Neutrophil (primary cell): ENCODE measurements around the gene ZNF805.
"Not testable (repeated sequence)": the region's sequence is repeated elsewhere in the genome, so short reads cannot be mapped to it uniquely, and the experiment has no call there.

ENCODE experiments used
- H3K27ac ChIP-seq: fragments of 200-600 bp; sonication (generic); 2 replicates; pipeline ENCODE4 v1.5.1; 2016; ENCODE audit warnings: mild to moderate bottlenecking, moderate library complexity
- H3K27me3 ChIP-seq: fragments of 200-600 bp; sonication (generic); 2 replicates; pipeline ENCODE4 v1.6.0; 2016; ENCODE audit warnings: mild to moderate bottlenecking
- H3K36me3 ChIP-seq: fragments of 200-600 bp; sonication (generic); 2 replicates; pipeline ENCODE4 v1.5.1; 2017
- H3K4me1 ChIP-seq, 2 experiments: fragments of 200-600 bp in 1 of 2; sonication (generic) in 1 of 2; 1 replicate in 1 of 2; 2 replicates in 1 of 2; pipeline versions ENCODE4 v1.5.1 to v1.6.1; 2013 to 2016; ENCODE audit warnings: low read depth in 1 of 2, low read length in 1 of 2, mild to moderate bottlenecking in 1 of 2, moderate library complexity in 1 of 2; ENCODE audit not compliant: control insufficient read depth in 1 of 2, insufficient read depth in 1 of 2
- H3K4me3 ChIP-seq, 2 experiments: fragments of 200-600 bp in 1 of 2; sonication (generic) in 1 of 2; 1 replicate in 1 of 2; 2 replicates in 1 of 2; pipeline ENCODE4 v1.5.1; 2013 to 2016; ENCODE audit warnings: low read depth in 1 of 2, low read length in 1 of 2, mild to moderate bottlenecking in 1 of 2, moderate library complexity in 1 of 2
- H3K9me3 ChIP-seq: fragments of 200-600 bp; sonication (generic); 2 replicates; pipeline ENCODE4 v1.5.1; 2016
- CTCF ChIP-seq: fragments of 200-600 bp; sonication (generic); IDR thresholded peaks from 2 replicates; pipeline ENCODE4 v1.5.1; 2016; ENCODE audit warnings: antibody characterized with exemption

ZNF805 gene

GRCh38 chr19:57248646-57249045 is 8.2 kb downstream of the ZNF805 start:
- no peak overlapping the region for H3K27ac ChIP-seq

GRCh38 chr19:57249329-57249728 is 8.9 kb downstream of the ZNF805 start:
- peaks cover 85% of the 10 kb centered on the region for H3K36me3 ChIP-seq
- no peaks in the 10 kb centered on the region for H3K27me3 ChIP-seq
- no peak for TF ChIP-seq CTCF
- H3K4me1 ChIP-seq, result no peaks in the 10 kb centered on the region
- no peak overlapping the region for H3K27ac ChIP-seq
- H3K9me3 ChIP-seq, result no peaks in the 10 kb centered on the region
- no peak overlapping the region for H3K4me3 ChIP-seq

More at GRCh38 chr19:57248646-57249045, 8.2 kb downstream of the ZNF805 start:
- Histone ChIP-seq H3K4me3 (no peak overlapping the region), H3K9me3 (no peaks in the 10 kb centered on the region), H3K4me1 (no peaks in the 10 kb centered on the region), H3K36me3 (peaks cover 85% of the 10 kb centered on the region), H3K27me3 (no peaks in the 10 kb centered on the region)
- TF ChIP-seq CTCF, result no peak

GRCh38 chr19:57253767-57254166 is 13.3 kb downstream of the ZNF805 start:
- H3K4me3 ChIP-seq, H3K27ac ChIP-seq, H3K27me3 ChIP-seq, H3K9me3 ChIP-seq, H3K4me1 ChIP-seq: not testable (repeated sequence)
- H3K36me3 ChIP-seq, result peaks cover 49% of the 10 kb centered on the region

- no peak for TF ChIP-seq CTCF
- Histone ChIP-seq H3K36me3 (no peaks in the 10 kb centered on the region), H3K9me3 (no peaks in the 10 kb centered on the region), H3K27me3 (no peaks in the 10 kb centered on the region), H3K27ac (no peak overlapping the region), H3K4me3 (no peak overlapping the region), H3K4me1 (no peaks in the 10 kb centered on the region)
Observed at GRCh38 chr19:57262044-57262443, 21.6 kb downstream of the ZNF805 start.

- TF ChIP-seq CTCF, result no peak
- Histone ChIP-seq H3K27ac (no peak overlapping the region), H3K9me3 (no peaks in the 10 kb centered on the region), H3K36me3 (no peaks in the 10 kb centered on the region), H3K27me3 (no peaks in the 10 kb centered on the region), H3K4me3 (no peak overlapping the region), H3K4me1 (no peaks in the 10 kb centered on the region)
Observed at GRCh38 chr19:57263244-57263741, 22.9 kb downstream of the ZNF805 start.

GRCh38 chr19:57267291-57267690 is 26.9 kb downstream of the ZNF805 start:
- H3K4me1 ChIP-seq, result no peaks in the 10 kb centered on the region
- H3K36me3 ChIP-seq, result no peaks in the 10 kb centered on the region
- no peak overlapping the region for H3K27ac ChIP-seq
- no peaks in the 10 kb centered on the region for H3K27me3 ChIP-seq
- H3K9me3 ChIP-seq, result no peaks in the 10 kb centered on the region
- H3K4me3 ChIP-seq, result no peak overlapping the region
- TF ChIP-seq CTCF, result no peak
